B cell (primary cell): ENCODE measurements around the gene TMEM19.

Source experiments
- CTCF ChIP-seq: fragments of 200-600 bp; IDR thresholded peaks from one replicate; pipeline ENCODE4 v1.8.0; 2022; ENCODE audit warnings: antibody characterized with exemption, mild to moderate bottlenecking
- EZH2 ChIP-seq: IDR thresholded peaks from 2 replicates; pipeline ENCODE4 v1.6.1; 2012; ENCODE audit warnings: borderline replicate concordance, low read depth, mild to moderate bottlenecking, moderate library complexity, low read length; ENCODE audit not compliant: insufficient read depth, poor library complexity, severe bottlenecking

GRCh38 chr12:71725011-71725410 lies 39.1 kb downstream of the TMEM19 start:
- no peak for TF ChIP-seq CTCF
- no peak for TF ChIP-seq EZH2
